ENCODE measurements around the gene SEMA3F. TPM values are rescaled to one million over a fixed set of nuclear protein-coding genes. Genes with fewer than 3 reads are reported as not detected.
A peak's percentile ranks its signal among the peaks of the same experiment; 100 is the strongest.
"Not testable (repeated sequence)": the region's sequence is repeated elsewhere in the genome, so short reads cannot be mapped to it uniquely, and the experiment has no call there.

The SEMA3F gene
- total RNA-seq, 1 experiment from 2014 or later: 36.1 TPM

- DNase-seq (ENCODE audit: low read depth): no peak
- in situ Hi-C loops (cut with HindIII; ENCODE audit: low pct_unique_long_range_greater_than_20kb, low sequenced_read_pairs): no loop called here
Observed at GRCh38 chr3:50214824-50215223, 59.7 kb downstream of the SEMA3F start.

DNA sequence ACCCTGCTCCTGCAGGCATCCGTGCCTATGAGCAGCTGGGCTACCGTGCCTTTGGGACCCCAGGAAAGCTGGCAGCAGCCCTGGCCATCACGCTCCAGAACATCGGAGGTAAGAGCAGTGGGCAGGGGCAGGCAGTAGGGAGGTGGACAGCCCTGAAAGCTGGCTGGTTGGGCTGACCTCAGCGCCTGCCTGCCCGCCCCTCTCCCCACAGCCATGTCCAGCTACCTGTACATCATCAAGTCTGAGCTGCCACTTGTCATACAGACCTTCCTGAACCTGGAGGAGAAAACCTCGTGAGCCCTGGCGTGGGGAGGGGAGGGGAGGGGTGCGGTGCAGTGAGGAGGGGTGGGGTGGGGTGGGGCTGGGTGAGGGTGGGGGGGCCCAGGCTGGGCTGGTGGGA is 60.4 kb downstream of the SEMA3F start:
- in situ Hi-C loops (cut with HindIII; ENCODE audit: low pct_unique_long_range_greater_than_20kb, low sequenced_read_pairs): no loop called here
- DNase-seq (ENCODE audit: low read depth): no peak

GRCh38 chr3:50217681-50218080 is 62.6 kb downstream of the SEMA3F start:
- no peak for DNase-seq (ENCODE audit: low read depth)
- in situ Hi-C loops (cut with HindIII; ENCODE audit: low pct_unique_long_range_greater_than_20kb, low sequenced_read_pairs): no loop called here

GRCh38 chr3:50218448-50218847 is 63.3 kb downstream of the SEMA3F start:
- no peak for DNase-seq (ENCODE audit: low read depth)
- in situ Hi-C loops (cut with HindIII; ENCODE audit: low pct_unique_long_range_greater_than_20kb, low sequenced_read_pairs): no loop called here

DNA sequence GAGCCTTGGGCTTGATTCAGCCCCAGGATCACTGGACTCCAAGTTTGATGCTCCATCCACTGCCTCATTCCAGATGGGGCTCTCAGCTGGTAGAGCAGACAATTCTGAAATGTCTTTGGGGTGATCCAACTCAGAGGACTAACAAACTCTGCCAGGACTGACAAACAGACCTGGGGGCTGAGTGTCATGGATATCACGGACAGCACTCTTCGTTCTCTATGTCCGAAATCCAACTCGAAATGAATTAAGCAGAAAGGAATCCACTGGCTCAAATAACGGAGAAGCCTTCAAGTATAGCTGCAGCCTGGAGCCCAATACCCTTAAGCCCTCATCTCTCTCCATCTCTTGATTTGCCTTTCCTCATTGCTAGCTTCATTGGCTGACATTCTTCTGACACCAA is 64.2 kb downstream of the SEMA3F start:
- in situ Hi-C loops (cut with HindIII; ENCODE audit: low pct_unique_long_range_greater_than_20kb, low sequenced_read_pairs): no loop called here
- no peak for DNase-seq (ENCODE audit: low read depth)

- DNase-seq (ENCODE audit: low read depth): no peak
- in situ Hi-C loops (cut with HindIII; ENCODE audit: low pct_unique_long_range_greater_than_20kb, low sequenced_read_pairs): no loop called here
Observed at GRCh38 chr3:50220109-50220508, 65.0 kb downstream of the SEMA3F start.

- no peak for DNase-seq (ENCODE audit: low read depth)
- in situ Hi-C loops (cut with HindIII; ENCODE audit: low pct_unique_long_range_greater_than_20kb, low sequenced_read_pairs): no loop called here
Observed at GRCh38 chr3:50221051-50221410, 65.9 kb downstream of the SEMA3F start.

DNA sequence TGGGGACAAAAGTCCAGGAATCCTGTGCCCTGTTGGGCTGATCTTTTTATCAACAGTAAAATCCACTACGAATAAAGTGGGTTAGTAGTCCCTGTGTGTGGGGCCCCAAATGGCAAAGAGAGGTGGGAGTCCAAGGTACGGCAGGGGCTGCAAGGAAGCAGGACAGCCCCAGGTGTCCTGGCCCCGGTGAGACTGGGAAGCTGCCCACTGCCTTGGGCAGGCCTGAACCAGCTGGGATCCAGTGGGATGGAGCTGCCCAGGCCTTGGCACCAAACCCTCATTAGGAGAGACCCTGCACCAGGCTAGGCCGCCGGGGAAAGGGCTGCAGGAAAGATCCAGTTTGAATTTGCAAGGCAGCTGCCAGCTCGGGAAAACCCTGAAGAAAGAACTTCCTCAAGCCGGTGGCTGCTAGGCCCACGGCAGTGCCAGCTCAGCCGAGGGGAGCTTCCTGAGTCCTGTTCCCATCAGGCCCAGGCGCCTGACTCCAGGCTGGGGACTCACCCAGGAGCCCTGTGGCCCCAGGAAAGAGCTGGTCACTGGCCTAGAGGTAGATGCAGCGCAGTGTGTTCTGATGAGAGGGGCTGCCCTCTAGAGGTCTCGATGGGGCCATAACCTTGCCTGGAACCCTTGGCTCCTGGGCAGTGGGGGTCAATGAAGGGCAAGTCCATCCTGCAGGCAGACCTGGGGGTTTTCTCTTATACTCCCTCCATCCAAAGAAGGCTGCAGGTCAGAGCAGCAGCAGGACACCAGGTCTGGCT is 66.5 kb downstream of the SEMA3F start:
- DNase-seq (ENCODE audit: low read depth): no peak
- in situ Hi-C loops (cut with HindIII; ENCODE audit: low pct_unique_long_range_greater_than_20kb, low sequenced_read_pairs): no loop called here

GRCh38 chr3:50222169-50222528 is 67.0 kb downstream of the SEMA3F start:
- in situ Hi-C loops (cut with HindIII; ENCODE audit: low pct_unique_long_range_greater_than_20kb, low sequenced_read_pairs): no loop called here
- DNase-seq (ENCODE audit: low read depth): no peak

DNA sequence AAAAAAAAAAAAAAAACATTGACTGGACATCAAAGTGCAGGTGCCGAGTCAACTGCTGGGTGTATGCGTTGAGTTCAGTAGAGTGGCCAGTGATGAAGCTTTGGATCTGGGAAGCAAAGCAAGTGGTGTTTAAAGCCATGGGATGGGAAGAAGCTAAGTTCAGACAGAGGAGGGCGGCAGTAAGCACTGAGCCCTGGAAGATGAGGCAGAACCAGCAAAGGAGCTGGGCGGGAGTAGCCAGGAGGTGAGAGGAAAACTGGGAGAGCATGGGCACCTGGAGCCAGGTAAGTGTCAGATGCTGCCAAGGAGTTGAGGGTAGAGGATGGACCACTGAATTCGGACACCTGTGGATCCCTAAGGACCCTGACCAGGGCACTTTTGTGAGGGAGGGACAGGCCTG is 69.5 kb downstream of the SEMA3F start:
- DNase-seq (ENCODE audit: low read depth): no peak
- in situ Hi-C loops (cut with HindIII; ENCODE audit: low pct_unique_long_range_greater_than_20kb, low sequenced_read_pairs): no loop called here

DNA sequence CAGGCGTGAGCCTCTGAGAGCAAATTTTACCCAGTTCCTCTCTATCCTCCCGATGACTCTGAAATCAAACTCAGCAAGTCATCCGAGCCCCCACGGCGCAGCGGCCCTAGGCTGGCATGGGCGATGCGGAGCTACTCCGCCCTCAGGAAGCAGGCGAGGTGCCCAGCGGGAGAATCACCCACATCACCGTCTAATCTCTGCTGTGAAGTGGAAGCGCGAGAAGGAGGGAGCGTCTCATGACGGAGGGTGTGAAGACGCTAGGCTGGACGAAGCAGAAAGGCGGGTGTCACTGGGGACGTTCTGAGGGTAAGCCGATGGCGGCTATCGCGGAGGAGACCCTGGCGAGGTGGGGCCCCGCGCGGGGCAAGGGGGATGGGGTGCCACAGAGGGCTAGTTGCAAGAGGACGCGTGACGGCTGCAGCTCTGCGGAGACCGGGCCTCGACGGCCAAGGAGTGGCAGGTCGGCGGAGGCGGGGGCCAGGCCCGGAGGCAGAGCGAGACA is 71.8 kb downstream of the SEMA3F start:
- DNase-seq (ENCODE audit: low read depth): no peak
- in situ Hi-C loops (cut with HindIII; ENCODE audit: low pct_unique_long_range_greater_than_20kb, low sequenced_read_pairs): no loop called here

DNA sequence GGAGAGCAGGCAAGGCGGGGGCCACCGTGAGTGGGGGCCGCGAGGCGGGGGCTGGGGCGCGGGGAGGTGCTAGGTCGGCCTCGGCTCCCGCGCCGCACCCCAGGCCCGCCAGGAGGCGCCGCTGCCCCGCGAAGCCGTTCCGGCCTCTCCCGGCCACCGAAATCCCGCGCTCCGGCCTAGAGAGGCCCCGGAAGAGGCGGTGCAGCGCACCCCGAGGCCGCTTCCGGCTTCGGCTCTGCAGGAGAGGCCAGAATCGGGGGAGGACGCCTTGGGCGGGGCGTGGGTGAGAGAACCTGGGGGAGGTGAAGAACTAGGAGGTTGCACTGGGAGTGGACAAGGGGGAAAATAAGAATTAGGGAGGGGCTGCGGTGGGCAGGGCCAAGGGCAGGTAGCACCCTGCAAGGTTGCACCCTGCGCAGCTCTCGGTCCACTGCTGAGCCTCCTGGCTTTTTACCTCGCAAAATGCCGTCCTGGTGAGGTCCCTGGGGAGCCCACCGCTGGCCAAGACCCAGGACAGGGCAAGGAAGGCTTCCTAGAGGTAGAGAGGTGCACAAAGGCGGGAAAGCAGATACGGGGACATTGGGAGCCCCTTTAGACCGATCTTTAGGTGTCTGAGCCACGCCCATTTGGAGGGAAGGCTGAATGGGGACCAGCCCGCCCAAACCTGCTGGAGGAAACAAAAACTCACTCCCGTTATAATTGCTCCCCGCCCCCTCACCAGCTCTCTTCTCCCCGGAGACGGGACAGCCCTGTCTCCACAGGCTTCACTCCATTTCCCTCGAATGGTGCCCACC is 72.5 kb downstream of the SEMA3F start:
- peak; percentile 87 for DNase-seq (ENCODE audit: low read depth)
- in situ Hi-C loops (cut with HindIII; ENCODE audit: low pct_unique_long_range_greater_than_20kb, low sequenced_read_pairs): no loop called here

- in situ Hi-C loops (cut with HindIII; ENCODE audit: low pct_unique_long_range_greater_than_20kb, low sequenced_read_pairs); DNase-seq (ENCODE audit: low read depth): not testable (repeated sequence)
Observed at GRCh38 chr3:50228184-50228763, 73.2 kb downstream of the SEMA3F start.

GRCh38 chr3:50229490-50229889 is 74.4 kb downstream of the SEMA3F start:
- no peak for DNase-seq (ENCODE audit: low read depth)
- in situ Hi-C loops (cut with HindIII; ENCODE audit: low pct_unique_long_range_greater_than_20kb, low sequenced_read_pairs): no loop called here

GRCh38 chr3:50230104-50230793 is 75.1 kb downstream of the SEMA3F start:
- in situ Hi-C loops (cut with HindIII; ENCODE audit: low pct_unique_long_range_greater_than_20kb, low sequenced_read_pairs): no loop called here

GRCh38 chr3:50230794-50231125 is 75.6 kb downstream of the SEMA3F start:
- DNase-seq (ENCODE audit: low read depth): no peak
- in situ Hi-C loops (cut with HindIII; ENCODE audit: low pct_unique_long_range_greater_than_20kb, low sequenced_read_pairs): no loop called here

More at GRCh38 chr3:50230104-50230793, 75.1 kb downstream of the SEMA3F start:
- no peak for DNase-seq (ENCODE audit: low read depth)

DNA sequence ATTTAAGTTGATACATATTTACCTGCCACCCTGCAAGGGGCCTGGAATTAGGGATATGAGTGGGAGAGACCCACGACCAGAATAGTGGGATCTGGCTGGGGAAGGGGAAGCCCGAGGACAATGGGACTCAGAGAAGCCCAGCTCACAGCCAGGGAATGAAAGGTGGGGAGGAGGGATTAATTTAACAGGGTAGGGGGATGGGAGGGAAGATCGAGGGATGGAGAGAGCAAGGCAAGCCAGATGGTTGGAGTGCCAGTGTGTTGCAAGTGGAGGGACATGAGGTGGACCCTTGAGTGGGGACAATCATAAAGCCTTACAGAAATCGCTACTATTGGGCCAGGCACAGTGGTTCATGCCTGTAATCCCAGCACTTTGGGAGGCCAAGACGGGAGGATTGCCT is 76.5 kb downstream of the SEMA3F start:
- no peak for DNase-seq (ENCODE audit: low read depth)
- in situ Hi-C loops (cut with HindIII; ENCODE audit: low pct_unique_long_range_greater_than_20kb, low sequenced_read_pairs): no loop called here

DNA sequence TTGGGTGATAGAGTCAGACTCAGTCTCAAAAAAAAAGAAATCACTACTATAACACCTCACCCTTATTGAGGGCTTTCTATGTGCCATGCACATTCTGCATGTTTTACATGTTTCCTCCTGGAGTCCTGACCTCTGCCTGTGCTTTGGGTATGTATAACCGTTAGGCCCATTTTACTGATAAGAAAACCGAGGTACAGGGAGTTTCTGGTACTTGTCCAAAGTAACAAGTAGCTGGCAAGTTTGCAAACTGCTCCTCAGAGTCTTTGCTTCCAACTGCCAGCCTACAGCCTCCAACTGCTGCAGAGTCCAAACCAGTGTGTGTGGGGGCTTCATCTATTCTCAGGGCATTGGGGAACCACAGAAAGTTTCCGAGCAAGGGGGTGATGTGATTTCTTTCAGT is 77.2 kb downstream of the SEMA3F start:
- in situ Hi-C loops (cut with HindIII; ENCODE audit: low pct_unique_long_range_greater_than_20kb, low sequenced_read_pairs): no loop called here
- DNase-seq (ENCODE audit: low read depth): no peak

GRCh38 chr3:50233176-50233575 is 78.1 kb downstream of the SEMA3F start:
- in situ Hi-C loops (cut with HindIII; ENCODE audit: low pct_unique_long_range_greater_than_20kb, low sequenced_read_pairs): no loop called here
- DNase-seq (ENCODE audit: low read depth): no peak

Measured in Caki2 (cell line).